Right cardiac atrium (tissue), 5 donors: Measurements from ENCODE around the gene STPG4. TPM values are rescaled to one million over a fixed set of nuclear protein-coding genes. Genes with fewer than 3 reads are reported as not detected.
A peak's percentile ranks its signal among the peaks of the same experiment; 100 is the strongest.

Source experiments
- ATAC-seq, 2 donors: fragments of 200-7000 bp; cut with Tn5 transposase; one replicate each; pipeline versions ENCODE4 v1.8.0 to v1.9.1; 2020; ENCODE audit warnings: moderate library complexity in 2 of 2, mild to moderate bottlenecking in 1 of 2
- DNase-seq, 3 donors: peaks; one replicate each; pipeline ENCODE4 v3.0.0-alpha.2; 2020
- H3K27ac ChIP-seq: one replicate; pipeline ENCODE4 v1.5.1; 2013; ENCODE audit warnings: mild to moderate bottlenecking, low read length, control low read depth, moderate library complexity
- H3K27me3 ChIP-seq: one replicate; pipeline ENCODE4 v1.6.1; 2013; ENCODE audit not compliant: control insufficient read depth, insufficient read depth
- H3K4me1 ChIP-seq: one replicate; pipeline ENCODE4 v1.6.1; 2013; ENCODE audit warnings: low read length; ENCODE audit not compliant: control insufficient read depth, insufficient read depth
- H3K4me3 ChIP-seq: one replicate; pipeline ENCODE4 v1.5.1; 2013; ENCODE audit warnings: low read length, control low read depth
- H3K9me3 ChIP-seq: one replicate; pipeline ENCODE4 v1.6.1; 2013; ENCODE audit warnings: low read length; ENCODE audit not compliant: control insufficient read depth
- WGBS: extraction: QIAGEN DNeasy Blood & Tissue Kit; methylation state at CpG from one replicate; pipeline ENCODE4 v1.1.7; 2013; 5-methylcytosine and 5-hydroxymethylcytosine counted together
- intact Hi-C, 4 donors: fragments of 100-400 bp; cut with DNase I; formaldehyde crosslinking; loops; one replicate each; pipeline versions ENCODE4 v1.11.0 to v1.14.0; 2022 to 2023
- polyA plus RNA-seq: library from polyadenylated mRNA; stranded (reverse); fragments of 200-250 nt; gene quantifications from one replicate; pipeline ENCODE4 v1.2.3, GENCODE V29; 2013
- total RNA-seq, 4 donors: library from RNA; stranded (reverse); fragmentation: NEBNext Ultra II Directional; extraction: Animal tissue kit (Norgen Biotek cat#: 25700); gene quantifications; one replicate each; pipeline ENCODE4 v1.2.1, GENCODE V29; 2021
- donor health status: healthy with polysubstance abuse.
- donor health status: DM: no; HTN: yes; CAD: no.
- donor health status: DM: no; HTN: no; CAD: no.
- donor health status: DM: no; HTN: yes; CAD: no; lungs with severe emphysema.
- donor health status: DM: yes; HTN: yes; CAD: no.

STPG4 gene
- total and polyA plus RNA-seq, 5 donors: 0.20 to 0.29 TPM; not detected in 3

DNA sequence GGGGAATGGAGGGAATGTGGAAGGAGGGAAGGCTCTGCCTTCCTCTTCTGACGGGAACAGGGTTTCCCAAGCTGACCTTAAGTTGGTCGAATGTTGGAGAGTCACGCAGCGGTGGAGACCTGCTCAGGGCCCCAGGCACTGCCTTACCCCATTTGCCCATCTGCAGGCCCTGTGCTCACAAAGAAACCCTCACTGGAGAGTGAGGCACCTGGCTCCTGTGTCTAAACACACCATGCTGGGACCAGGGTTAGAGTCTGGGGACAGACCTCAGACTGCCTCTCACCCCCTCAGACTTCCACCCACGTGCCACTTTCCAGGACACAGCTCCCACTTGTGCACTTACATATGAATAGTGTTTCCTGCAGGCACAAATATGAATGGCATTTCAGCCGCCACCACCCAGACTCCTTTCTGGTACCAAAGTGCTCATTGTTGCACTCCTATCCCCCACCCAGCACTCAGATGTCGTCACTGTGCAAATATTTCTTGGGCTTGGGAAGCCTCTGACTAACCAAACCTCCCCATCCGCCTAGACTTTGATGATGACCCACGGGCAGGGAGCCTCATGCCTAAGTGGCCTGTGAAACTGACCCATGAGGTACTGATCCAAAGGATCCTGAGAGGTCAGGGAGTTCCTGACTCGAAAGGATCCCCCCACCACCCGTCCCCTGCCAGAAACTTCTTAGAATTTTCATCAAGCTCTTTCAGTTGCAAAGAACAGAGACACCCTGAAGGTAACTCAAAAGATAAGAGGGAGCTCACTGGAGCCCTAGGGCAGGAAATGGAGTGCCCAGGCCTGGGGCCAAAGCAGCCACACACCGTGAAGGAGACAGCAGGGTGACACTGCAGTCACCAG is 78.3 kb downstream of the STPG4 start:
- peak in 1 of 3 donors; percentile 56 for DNase-seq
- ATAC-seq: peak in 1 of 2 donors; percentile 18
- 62% methylated on average over 12 of the region's 12 CpGs for WGBS
- Histone ChIP-seq H3K4me3 (no peak overlapping the region), H3K4me1 (peaks cover 9% of the 10 kb centered on the region), H3K27me3 (no peaks in the 10 kb centered on the region), H3K27ac (peak overlapping the region; percentile 45), H3K9me3 (no peaks in the 10 kb centered on the region)
- intact Hi-C loops: no loop called here

DNA sequence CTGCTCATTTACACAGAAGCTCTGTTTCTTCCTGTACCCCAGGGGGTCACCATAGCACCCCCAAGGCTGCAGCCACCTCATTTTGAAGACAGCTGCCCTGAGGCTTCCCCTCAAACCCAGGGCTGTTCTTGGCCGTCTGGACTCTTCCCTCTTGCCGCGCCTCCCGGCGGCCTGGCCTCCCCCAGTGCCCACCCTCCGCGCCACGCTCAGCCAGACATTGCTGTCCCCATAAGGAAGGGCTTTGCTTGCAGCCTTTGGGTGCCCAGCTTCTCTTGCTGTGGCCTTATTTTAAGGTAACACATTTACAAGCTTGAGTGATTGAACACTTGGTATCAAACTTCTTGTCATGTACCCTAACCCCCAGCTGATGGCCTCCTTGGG is 79.0 kb downstream of the STPG4 start:
- no peak overlapping the region for H3K4me3 ChIP-seq
- H3K27ac ChIP-seq: peak overlapping the region; percentile 45
- ATAC-seq (no peak), DNase-seq (peak in 1 of 3 donors; percentile 43)
- WGBS: 88% methylated on average over 8 of the region's 8 CpGs
- H3K27me3 ChIP-seq: no peaks in the 10 kb centered on the region
- peaks cover 13% of the 10 kb centered on the region for H3K4me1 ChIP-seq
- intact Hi-C loops: no loop called here
- no peaks in the 10 kb centered on the region for H3K9me3 ChIP-seq

DNA sequence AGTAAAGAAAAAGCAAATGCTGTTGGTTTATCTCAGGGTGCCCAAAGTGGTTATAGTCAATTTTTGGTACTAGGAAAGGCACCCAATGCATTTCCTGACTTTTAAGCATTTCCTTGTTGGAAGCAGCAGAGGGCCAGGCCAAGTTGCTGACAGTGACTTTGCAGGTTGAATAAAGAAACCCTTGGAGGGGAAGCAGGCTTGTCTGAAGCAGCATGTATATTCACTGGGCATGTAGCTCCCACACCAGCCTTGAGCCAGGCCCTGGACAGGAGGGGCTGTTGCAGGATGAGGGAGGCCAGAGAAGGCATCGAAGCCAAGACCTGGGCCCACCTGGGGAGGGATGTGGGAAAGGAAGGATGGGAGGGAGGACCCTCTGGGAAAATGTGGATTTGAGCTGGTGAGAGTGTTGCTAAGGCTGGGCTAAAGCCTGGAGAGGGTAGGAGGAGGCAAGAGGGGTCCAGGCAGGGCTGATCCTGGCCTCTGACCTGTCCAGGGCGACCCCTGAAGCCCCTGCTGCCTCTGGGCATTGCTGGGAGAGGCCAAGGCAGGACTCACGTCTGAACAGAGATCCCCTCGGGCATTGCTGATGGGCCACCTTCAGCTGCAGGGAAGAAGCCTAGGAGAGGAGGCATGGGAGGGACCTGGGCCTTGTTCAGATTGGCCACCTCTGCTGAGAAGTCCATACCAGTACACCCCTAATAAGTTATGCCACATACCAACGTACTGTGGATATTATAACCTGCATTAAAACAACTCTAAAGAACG is 79.6 kb downstream of the STPG4 start:
- WGBS: 66% methylated on average over 6 of the region's 6 CpGs
- Histone ChIP-seq H3K9me3 (no peaks in the 10 kb centered on the region), H3K4me1 (peaks cover 16% of the 10 kb centered on the region), H3K27me3 (no peaks in the 10 kb centered on the region), H3K4me3 (no peak overlapping the region), H3K27ac (peak overlapping the region; percentile 9)
- intact Hi-C loops: no loop called here
- ATAC-seq (no peak), DNase-seq (peak in 1 of 3 donors; percentile 58)

DNA sequence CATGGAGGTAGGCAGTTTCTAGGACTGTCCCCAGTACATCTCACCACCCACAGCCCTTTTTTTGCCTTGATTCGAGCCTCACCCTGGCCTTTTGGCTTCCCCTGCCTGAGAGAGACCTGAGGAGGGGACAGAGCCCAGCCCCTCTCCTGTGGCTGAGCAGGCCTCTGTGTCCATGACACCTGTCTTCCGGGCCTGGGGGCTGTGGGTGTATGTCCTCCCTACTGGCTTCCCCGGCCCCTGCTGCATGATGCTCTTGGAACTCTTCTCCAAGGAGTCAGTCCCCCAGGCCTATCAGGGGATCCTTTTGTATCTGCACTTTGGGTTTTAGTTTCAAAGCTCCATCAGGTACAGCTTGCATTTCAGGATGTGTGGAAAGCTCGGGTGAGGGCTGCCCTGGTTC is 80.4 kb downstream of the STPG4 start:
- Histone ChIP-seq H3K27ac (no peak overlapping the region), H3K4me3 (no peak overlapping the region), H3K4me1 (peaks cover 19% of the 10 kb centered on the region), H3K27me3 (no peaks in the 10 kb centered on the region), H3K9me3 (no peaks in the 10 kb centered on the region)
- WGBS: 93% methylated on average over 4 of the region's 4 CpGs
- intact Hi-C loops: no loop called here
- ATAC-seq (no peak), DNase-seq (peak in 1 of 3 donors; percentile 28)

DNA sequence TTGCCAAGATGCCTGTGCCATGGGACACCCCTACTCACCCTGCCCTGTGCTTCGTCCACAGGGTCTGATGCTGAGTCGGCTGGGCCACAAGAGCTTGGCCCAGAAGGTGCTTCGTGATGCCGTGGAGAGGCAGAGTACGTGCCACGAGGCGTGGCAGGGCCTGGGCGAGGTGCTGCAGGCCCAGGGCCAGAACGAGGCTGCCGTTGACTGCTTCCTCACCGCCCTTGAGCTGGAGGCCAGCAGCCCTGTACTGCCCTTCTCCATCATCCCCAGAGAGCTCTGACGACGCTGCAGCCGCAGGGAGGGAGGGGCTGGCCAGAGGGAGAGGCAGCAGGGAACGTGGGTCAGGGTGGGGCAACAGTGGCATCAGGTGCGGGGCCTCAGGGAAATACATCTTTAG is 81.5 kb downstream of the STPG4 start:
- no peaks in the 10 kb centered on the region for H3K9me3 ChIP-seq
- H3K27me3 ChIP-seq: no peaks in the 10 kb centered on the region
- H3K4me1 ChIP-seq: peaks cover 27% of the 10 kb centered on the region
- peak overlapping the region; percentile 57 for H3K27ac ChIP-seq
- H3K4me3 ChIP-seq: no peak overlapping the region
- 68% methylated on average over 16 of the region's 16 CpGs for WGBS
- DNase-seq: peak in 2 of 3 donors; percentile 61 to 67
- ATAC-seq: no peak
- intact Hi-C loops: no loop called here

DNA sequence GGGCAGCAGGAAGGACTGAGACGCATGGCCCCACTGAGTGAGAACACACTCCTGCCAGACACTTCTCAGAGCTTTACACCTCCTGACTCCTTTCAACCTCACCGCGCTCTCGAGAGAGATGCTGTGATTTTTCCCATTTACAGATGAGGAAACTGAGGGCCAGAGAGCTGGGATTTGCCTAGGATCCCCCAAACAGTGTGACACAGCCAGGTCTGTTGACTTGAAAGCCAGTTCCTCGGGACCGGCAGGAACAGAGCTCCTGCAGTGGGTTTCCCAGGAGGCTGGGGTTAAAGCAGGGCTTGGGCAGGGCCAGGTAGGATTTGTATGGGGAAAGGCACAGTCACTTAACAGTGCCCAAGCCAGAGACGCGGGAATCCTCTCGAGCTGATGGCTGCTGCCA is 81.9 kb downstream of the STPG4 start:
- WGBS: 84% methylated on average over 9 of the region's 9 CpGs
- Histone ChIP-seq H3K4me1 (peaks cover 31% of the 10 kb centered on the region), H3K9me3 (no peaks in the 10 kb centered on the region), H3K4me3 (no peak overlapping the region), H3K27ac (peak overlapping the region; percentile 57), H3K27me3 (no peaks in the 10 kb centered on the region)
- intact Hi-C loops: no loop called here
- ATAC-seq (no peak), DNase-seq (no peak)

DNA sequence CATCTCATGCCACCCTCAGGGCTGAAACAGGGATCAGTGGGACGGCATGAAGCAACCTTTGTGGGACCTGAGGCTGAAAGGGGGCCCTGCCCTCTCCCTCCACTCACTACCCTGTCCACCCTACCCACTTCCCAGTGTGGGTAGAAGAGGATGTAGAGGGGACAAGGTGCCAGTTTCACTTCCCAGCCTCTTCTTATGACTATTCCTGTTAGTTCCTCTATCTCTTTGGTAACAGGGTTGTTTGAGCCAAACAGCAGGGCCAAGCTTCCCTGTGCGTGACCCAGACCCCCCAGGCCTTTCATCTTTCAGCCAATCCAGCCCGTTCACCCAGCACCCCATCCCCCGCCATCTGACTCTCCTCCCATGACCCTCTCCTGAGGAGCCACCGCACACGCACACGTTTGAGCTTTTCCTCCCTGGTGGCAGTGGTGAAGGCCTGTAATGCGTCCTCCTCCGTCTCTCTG is 82.3 kb downstream of the STPG4 start:
- 69% methylated on average over 9 of the region's 9 CpGs for WGBS
- DNase-seq (peak; percentile 70 to 84 (median 79)), ATAC-seq (peak; percentile 15 to 20)
- no peak overlapping the region for H3K4me3 ChIP-seq
- H3K4me1 ChIP-seq: peaks cover 34% of the 10 kb centered on the region
- H3K9me3 ChIP-seq: no peaks in the 10 kb centered on the region
- H3K27me3 ChIP-seq: no peaks in the 10 kb centered on the region
- intact Hi-C loops: no loop called here
- H3K27ac ChIP-seq: peak overlapping the region; percentile 57

DNA sequence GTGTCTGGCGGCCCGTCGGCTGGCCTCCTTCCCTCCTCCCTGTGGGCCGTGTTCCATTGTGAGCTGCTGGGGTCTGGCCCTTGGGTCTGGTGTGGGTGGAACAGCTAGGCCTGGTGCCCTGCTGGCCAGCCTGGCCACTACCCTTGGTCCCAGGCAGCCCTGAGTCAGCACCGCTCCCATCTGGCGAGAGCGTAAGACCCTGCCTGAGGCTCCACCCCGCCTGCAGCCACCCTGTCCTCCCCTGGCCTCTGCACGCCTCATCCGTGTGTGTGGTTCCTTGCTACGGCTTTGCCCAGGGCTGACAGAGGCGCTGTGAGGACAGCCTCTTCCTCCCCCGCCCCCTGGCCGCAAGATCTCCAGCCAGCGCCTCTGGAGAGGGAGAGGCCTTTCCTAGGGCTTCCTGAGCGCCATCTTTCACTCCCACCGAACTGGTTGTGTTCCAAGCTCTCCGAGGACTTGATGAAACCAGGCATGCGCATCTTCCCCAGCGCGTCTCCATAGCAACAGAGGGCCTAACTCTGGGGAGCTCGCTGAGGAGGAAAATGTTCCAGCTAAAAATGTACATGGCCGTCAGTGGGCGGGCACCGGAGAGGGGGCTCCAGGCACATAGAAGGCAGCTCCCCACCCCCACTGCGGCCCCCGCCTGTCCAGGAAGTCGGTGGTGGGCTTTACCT is 83.0 kb downstream of the STPG4 start:
- ATAC-seq (peak; percentile 86 to 89), DNase-seq (peak; percentile 93 to 96 (median 95))
- H3K27ac ChIP-seq: peak overlapping the region; percentile 57
- H3K4me1 ChIP-seq: peaks cover 36% of the 10 kb centered on the region
- H3K9me3 ChIP-seq: no peaks in the 10 kb centered on the region
- H3K27me3 ChIP-seq: no peaks in the 10 kb centered on the region
- WGBS: 38% methylated on average over 28 of the region's 28 CpGs
- intact Hi-C loops: no loop called here
- H3K4me3 ChIP-seq: no peak overlapping the region

DNA sequence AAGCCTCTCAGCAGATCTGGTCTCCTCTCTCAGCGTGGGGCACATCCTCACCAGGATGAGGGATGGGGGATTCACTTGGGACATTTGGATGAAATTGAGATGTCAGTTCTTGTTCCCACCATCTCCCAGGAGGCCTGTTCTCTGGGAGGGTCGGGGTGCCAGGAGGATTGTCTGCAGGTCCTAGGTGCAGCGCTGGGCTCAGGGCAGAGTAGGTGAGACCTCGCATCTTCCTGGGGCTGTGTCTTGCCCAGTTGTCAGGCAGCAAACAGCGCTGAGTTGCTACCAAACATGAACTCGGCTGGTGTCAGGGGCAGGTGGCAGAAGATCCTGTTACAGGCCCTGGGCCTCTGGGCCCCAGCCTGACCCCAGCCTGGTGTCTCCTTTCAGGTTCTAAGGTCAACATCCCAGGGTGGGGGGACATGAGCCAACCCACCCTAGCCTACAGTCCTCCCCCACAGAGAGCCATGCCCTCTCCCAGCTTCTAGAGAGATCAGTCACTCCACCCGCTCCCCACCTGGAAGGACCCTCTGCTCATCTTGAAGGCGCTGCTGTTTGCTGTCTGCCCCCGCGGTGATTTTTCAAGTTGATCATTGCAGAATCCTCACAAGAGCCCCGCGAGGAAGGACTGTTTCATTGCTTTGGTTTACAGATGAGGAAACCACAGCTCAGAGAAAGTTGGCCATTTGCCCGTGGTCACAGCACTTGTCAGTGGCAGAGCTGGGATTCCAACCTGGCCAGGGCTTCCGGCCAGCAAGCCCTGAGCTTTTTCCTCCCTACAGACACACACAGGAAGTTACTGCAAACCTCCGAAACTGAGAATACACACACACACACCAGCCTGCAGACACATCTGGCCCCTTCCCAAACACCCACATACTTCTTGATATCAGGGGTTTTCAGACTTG is 83.9 kb downstream of the STPG4 start:
- ATAC-seq: peak; percentile 18 to 36
- Histone ChIP-seq H3K4me1 (peaks cover 36% of the 10 kb centered on the region), H3K27me3 (no peaks in the 10 kb centered on the region), H3K9me3 (no peaks in the 10 kb centered on the region), H3K4me3 (no peak overlapping the region), H3K27ac (peak overlapping the region; percentile 57)
- intact Hi-C loops: no loop called here
- WGBS: 67% methylated on average over 15 of the region's 15 CpGs
- peak; percentile 84 to 91 (median 89) for DNase-seq
